SKM-1 (cell line): ENCODE data around the gene DNAJB4.
"Not testable (repeated sequence)": the region's sequence is repeated elsewhere in the genome, so short reads cannot be mapped to it uniquely, and the experiment has no call there.

ENCODE experiments used
- DNase-seq: peaks from one replicate; lab custom pipeline; 2025; ENCODE audit not compliant: unreplicated experiment; lab: John Stamatoyannopoulos, UW

Gene DNAJB4

DNA sequence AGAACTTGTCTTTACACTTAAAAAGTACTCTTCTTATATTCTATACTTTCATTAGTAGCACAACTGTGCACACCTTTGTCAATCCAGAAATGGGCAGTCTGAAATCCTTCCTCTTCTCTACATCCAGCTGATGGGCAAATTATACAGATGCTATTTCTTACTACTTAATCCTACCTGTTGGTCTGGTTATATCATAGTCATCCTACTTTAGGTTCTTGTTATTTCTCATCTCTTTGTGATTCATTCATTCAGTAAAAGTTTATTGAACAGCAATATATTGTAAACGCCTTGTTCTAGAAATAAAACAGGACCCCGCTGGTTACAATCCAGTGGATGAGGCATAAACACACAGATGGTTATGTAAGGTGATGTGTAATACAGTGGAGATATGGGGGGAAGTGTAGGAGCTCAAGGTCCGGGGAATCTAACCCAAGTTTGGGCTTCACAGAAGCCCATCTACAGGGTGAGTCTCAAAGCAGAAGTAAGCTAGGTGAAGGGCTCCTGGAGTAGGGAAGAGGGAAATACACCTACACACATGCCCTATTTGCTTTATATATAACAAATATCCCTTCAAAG lies 14.0 kb upstream of the DNAJB4 start:
- no peak for DNase-seq

DNA sequence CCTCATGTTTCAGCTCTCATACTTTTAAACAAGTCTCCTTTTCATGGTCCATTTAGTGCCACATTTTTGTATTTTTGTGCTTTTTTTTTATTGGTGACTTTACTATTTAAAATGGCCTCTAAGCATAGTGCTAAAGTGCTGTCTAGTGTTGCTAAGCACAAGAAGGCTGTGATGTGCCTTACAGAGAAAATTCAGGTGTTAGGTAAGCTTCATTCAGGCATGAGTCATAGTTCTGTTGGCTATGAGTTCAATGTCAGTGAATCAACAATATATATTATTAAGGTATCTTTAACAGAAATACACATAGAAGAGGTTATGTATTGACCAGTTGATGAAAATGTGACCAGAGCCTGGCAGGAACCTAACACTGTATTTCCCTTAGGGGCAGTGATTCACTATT lies 13.1 kb upstream of the DNAJB4 start:
- no peak for DNase-seq

DNA sequence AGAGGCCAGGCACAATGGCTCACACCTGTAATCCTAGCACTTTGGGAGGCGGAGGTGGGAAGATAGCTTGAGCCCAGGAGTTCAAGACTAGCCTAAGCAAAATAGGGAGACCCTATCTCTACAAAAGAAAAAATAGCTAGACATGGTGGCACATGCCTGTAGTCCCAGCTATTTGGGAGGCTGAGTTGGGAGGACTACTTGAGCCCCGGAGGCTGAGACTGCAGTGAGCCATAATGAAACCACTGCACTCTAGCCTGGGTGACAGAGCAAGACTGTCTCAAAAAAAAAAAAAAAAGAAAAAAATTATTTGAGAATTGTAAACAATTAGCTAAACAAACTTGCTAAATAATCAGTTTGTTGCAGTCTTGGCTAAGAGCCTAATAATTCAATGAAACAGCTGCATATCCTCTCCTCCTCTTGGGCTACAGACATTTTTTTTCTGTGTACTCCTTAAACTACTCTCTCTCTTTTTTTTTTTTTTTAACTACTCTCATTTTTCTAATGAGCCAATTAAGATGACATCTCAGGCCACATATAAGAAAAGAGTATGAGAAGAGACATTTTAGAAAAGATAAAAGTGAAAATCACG lies 10.5 kb upstream of the DNAJB4 start:
- no peak for DNase-seq

DNA sequence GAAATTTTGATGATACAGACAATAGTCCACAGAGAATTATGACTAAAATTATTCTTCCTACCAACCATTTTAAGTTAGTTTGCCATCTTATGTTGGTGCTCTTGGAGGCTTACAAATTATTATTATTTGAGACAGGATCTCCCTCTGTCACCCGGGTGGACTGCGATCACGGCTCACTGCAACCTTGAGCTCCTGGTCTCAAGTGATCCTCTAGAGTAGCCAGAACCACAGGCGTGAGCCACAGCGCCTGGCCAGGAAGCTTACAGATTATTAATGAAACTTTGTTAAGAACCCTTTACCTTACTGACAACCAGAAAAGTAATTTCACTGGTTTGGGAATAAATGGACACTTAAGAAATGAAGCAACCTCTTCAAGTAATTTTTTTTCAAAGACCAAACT lies 8.0 kb upstream of the DNAJB4 start:
- DNase-seq = no peak

DNA sequence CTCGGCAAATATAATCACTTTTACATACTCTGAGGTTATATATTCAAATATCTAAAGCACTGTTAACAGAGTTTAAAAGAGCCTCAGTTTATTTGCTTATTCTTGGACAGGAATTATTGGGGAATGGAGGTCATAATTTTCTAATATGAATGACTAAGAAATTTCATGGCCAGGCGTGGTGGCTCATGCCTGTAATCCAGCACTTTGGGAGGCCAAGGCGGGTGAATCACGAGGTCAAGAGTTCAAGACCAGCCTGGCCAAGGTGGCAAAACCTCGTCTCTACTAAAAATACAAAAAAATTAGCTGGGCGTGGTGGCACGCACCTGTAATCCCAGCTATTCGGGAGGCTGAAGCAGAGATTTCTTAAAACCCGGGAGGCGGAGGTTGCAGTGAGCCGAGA lies 4.2 kb upstream of the DNAJB4 start:
- DNase-seq = not testable (repeated sequence)

DNA sequence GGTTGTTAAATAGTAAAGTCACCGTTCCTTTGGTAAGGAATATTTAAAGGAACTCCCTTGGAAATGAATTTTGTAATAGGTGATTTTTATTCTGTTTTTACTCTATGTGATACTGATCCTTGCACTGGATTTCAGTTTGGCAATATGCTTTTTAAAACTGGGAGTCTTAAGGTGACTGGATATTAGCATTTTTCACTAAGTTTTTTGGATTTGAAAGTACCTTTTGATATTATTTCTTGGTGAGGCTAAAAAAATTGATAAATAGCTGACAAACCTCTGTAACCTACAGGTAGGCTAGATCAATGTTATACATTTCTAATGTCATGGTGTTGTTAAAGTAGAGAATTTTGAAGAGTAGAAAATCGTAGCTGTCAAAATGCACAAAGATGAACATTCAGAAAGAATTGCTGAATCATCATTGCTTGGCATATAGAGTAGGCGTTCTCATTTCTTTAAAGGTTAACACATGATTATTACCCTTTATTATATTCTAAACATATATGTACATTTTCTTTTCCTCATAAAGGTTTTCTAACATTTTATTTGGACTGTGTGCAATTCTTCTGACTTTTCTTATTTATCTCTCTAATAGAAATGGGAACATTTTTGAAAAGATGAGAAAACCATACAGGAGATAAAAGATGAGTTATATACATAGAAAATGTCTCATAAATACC lies 1.5 kb upstream of the DNAJB4 start:
- DNase-seq = no peak

DNA sequence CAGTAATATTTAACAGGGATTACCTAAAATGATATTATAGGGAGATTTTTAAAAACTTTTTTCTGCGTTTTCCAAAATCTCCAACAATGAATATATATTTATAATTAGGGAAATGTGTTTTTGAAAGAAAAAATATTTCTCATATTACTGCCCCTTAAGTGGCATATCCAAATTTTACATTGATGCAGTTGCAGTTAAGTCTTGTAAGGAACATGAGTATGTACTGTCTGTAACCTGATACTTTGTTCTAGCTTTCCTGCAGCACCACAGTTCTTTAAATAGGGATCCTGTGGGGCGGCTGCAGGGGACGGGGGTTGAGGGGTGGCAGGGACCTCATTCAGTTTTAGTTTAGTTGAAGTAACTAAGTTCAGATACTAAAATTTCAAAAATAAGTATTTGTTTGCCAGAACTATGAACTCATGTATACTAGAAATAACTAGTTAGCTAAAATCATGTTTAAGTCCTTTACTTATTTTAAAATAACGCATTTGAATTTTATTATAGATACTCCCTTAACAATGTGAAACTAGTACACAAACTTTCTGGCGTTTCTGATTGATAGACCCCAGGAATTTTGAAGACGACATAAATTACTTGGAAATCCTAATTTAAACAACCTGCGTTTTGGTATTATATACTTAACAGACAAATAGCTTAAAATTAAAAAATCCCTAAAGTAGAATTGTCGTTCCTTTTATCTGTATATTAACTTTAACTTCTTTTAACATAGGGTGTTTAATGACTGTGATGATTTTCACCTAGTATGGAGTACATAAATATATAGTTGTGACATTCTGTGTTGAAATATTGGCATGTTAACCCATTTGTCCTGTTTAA lies 639 bp upstream of the DNAJB4 start:
- DNase-seq = peak; percentile 80

DNA sequence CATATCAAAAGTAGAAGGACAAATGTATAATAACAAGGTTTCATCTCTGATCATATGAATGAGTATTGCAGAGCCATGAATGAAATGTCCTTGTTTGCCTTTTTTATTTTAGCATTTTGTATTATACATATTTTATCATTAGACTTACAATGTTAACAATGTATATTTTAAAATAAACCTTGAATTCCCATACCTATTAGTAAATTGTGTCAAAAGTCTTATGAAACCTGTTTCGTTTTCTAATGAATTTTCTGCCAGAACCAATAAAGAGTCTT lies 646 bp downstream of the DNAJB4 start:
- DNase-seq = no peak

DNA sequence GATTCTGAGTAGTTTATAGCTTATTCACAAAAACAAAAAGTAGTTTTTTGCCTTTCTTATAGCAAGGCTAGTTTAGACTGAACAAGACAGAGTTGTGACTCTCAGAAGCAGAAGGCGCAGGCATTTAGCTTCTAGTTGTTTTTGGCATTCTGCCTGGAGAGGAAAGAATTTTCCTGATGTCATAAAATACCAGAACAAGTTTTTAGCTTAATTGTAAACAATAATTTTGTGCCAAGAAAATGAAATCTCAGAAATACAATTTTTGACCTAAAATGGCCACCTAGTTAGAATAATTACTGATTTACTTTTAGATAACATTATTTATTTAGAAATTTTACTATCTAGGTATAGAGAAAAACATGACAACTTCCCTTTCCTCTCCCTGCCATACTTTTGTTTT lies 1.0 kb downstream of the DNAJB4 start:
- peak; percentile 11 for DNase-seq

DNA sequence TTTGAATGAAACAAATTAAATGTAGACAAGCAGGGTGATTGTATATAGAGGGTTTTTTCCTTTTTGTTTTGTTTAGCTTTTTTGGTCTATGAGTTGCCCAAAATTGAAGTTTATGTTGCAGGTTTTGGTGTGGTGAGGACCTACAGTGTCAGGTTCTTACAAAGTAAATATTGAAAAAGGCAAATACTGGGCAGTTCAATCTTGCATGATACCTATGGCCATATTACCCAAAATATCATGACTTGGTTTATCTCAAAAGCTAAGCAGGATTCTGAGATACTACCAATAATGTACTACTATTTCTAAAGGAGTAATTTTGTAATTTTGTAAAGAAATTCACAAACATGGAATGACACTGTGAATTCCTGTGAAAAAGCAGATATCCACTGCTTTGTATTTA lies 1.8 kb downstream of the DNAJB4 start:
- DNase-seq = no peak

DNA sequence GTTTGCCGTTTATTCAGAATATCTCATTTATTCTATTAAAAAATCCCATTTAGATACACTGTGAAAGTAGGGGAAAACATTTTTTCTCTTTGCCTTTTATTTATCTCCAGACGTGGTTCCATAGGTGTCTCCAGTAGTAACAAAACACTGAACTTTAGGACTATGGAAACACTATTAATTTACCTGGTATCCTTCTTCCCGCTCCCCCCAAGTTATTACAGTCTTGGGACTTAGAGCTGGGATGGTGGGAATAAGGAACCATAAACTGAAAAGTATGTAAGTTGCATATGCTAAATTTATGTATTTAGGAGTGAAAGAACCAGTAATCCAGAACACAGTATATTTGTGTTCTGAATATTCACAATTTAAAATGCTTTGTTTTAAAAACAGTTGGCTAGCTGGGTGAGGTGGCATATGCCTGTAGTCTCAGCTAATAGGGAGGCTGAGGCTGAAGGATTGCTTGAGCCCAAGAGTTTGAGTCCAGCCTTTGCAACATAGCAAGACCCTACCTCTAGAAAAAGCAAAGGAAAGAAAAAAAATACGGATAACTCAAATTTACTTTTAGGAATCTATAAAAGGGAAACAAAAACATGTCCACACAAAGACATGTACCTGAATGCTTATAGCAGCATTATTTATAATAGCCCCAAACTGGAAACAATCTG lies 3.1 kb downstream of the DNAJB4 start:
- DNase-seq = no peak

DNA sequence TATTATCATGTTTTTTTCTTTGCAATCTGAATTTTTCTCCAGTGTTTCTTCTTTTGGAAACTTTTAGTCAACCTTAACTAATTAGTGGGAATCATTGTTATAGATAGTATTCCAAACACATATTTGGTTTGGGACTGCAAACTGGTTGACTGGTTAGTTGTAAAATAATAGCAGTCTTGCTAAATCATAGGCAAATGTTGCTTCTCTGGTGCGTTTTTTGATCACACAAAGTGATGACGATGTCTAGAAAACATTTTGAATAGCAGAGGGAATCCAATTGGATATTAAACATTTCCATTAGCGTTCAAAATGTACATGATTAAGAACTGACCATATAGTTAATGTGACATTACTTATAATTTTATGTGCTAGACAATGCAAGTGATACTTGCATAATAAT lies 4.5 kb downstream of the DNAJB4 start:
- DNase-seq = no peak

DNA sequence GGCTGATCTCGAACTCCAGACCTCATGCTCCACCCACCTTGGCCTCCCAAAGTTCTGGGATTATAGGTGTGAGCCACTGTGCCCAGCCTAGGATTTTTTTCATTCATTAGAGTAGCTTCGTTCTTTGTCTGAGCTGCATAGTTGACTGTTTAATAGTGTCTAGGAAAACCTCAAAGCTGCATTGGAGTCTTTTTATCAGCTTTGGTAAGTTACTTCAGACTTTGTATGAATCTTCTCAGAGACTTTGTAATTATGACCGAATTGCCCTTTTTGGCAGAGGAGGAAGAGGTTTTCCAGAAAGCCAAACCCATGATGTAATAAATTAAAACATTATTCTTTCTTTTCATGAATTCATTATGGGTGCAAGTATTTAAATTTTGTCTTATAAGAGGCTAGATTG lies 5.1 kb downstream of the DNAJB4 start:
- DNase-seq = no peak

DNA sequence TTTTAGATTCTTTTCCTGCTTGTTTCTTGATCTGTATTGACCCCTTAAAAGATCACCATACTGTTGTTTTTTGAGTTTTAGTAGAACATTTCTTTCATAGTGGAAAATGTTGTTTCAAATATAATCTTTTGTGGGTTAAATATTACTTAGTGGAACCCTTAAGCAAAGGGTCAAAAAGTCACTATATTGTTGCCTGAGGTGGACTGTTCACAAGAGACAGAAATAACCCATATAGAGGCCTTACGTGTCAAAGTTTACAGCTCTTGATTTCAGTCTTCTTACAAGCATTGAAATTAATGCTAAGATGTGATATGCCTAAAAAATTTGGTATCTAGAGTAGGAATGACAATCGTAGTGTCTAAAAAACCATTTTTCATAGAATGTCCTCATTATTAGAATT lies 6.3 kb downstream of the DNAJB4 start:
- DNase-seq = no peak

DNA sequence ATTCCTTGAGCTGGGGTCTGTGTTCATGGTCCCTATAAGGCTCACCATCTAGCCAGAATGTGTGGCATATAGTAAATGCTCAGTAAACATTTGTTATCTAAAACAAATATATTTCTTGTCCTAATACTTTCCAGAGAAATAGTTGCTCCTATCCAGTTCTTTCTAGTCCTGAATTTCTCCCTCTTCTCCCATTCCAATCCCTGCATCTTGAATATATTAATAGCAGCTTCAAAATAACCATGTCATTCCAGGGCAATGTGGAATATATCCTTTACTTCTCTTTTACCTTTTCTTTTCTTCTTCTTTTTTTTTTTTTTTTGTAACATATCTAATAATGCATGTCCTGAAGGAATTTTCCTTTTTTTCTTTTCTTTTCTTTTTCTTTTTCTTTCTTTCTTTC lies 10.4 kb downstream of the DNAJB4 start:
- DNase-seq = no peak

DNA sequence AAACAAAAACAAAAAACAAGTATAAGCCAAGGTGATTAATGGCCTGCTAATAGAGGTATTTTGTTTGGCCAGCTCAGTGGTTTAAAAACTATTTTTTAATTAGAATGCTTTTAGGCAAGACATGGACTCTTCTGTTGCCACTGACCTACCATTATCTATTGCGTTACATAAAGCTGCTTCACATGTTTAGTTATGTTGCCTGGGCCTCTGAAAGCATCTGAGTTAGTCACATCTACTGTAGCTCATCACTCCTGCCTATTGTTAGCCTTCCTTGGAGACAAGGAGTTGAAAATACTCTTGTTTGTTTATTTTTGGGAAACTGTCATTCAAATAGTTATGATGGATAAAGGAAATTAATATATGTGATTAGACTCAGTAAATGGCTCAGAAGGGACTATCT lies 14.3 kb downstream of the DNAJB4 start:
- DNase-seq = no peak

DNA sequence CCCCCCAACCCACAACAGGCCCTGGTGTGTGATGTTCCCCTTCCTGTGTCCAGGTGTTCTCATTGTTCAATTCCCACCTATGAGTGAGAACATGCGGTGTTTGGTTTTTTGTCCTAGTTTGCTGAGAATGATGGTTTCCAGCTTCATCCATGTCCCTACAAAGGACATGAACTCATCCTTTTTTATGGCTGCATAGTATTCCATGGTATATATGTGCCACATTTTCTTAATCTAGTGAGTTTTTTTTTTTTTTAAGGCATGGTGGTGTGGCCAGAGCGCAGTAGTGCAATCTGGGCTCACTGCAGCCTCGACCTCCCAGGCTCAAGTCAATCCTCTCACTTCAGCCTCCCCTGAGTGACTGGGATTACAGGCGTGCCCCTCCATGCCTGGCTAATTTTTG lies 16.4 kb downstream of the DNAJB4 start:
- not testable (repeated sequence) for DNase-seq

DNA sequence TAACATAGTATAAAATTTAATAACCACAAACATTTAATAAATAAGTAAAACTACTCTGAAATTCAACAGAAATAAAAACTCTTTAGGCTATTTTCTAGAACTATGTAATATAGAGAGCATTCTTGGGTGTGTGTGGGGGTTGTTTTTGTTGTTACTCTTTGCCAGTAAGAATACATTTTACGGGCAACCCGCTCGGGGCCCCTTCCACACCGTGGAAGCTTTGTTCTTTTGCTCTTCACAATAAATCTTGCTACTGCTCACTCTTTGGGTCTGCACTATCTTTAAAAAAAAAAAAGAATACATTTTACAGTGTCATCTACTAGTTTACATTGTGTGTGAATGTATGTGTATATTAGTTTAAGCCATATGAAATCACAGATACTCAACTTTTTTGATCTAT lies 25.1 kb downstream of the DNAJB4 start:
- DNase-seq = no peak

DNA sequence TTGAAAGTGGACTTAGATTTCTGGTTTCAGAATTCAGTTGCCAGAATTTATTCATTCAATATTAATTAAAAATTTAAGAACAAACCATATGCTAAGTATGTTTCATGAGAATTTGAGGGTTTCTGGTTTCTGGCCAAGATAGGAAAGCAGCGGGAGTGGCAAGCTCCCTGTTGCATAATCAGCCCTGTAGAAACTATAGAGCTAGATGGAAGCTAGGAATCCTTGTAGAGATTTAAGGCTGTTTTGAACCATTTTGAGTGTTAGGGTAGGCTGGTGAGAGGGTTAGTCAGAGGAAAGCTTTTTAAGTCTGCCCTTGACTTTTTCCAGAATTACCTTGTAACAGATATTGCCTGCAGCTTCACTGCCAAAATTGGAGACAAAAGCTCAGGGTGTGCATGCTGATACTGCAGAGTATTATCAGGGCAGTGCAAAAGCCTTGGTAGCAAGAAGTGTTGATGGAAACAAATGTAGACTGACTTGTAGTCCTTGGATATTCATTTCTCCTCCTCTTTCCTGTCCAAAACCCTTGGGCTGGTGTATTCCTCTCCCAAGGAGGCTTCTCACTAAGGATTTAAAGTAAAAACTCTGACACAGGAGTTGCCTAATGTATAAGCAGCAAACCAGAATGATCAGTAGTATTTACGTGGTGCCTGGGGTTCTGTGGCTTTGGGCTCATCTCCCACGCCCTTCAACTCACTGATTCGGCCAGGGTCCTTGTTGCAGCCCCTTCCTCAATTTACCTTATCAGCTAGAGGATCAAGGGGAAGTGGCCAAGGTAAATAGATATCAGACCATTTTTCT lies 28.5 kb downstream of the DNAJB4 start:
- no peak for DNase-seq

DNA sequence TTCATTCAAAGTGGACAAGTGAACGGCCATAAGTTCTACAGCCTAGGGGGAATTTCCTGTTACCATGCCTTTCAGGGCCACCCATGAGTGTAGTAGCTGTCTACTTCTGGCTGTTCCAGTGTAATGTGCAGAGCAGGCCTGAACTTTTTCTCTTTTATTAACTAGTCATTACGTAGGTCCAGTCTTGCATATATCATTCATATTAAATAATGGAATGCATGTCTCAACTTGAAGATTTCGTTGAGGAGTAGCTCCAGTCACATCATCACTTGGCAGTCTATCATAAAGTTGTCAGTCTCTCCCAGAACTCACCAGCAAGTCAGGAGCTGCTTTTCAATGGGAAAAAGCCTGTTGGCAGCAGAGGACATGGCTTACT lies 29.0 kb downstream of the DNAJB4 start:
- DNase-seq = no peak

DNA sequence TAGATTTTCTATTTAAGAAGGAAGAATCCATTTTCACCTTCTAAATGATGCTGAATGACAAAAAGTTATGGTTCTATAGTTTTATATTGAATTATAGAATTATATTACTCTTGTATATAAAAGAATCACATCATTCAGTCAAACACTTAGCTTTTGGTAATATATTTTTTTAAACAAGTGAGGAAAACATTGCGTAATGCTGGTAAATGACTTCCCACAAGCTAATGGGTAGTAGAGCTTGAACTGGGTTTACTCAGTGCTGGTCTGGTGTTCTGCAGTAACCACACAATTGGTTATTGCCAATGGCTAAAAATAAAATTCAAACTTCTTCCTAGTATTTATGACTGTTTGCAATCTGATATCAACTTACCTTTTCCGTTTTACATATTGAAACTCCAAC lies 30.4 kb downstream of the DNAJB4 start:
- DNase-seq = no peak
